ENCODE results near the gene MAGI1. TPM values are rescaled to one million over a fixed set of nuclear protein-coding genes. Genes with fewer than 3 reads are reported as not detected.

MAGI1 gene
- total RNA-seq, 2 donors from 2014 or later = 37.5 to 51.6 TPM

- no peaks in the 10 kb centered on the region for H3K9me3 ChIP-seq
- H3K27me3 ChIP-seq (replicated peaks; ENCODE audit: insufficient read depth) = no peaks in the 10 kb centered on the region
- intact Hi-C loops (cut with DNase I) = no loop called here
- no peaks in the 10 kb centered on the region for H3K36me3 ChIP-seq
- DNase-seq (ENCODE audit: low spot score) = no peak
- no peak for TF ChIP-seq CTCF (IDR thresholded peaks at IDR 0.05)
- TF ChIP-seq POLR2A (IDR thresholded peaks at IDR 0.05) = no peak
- TF ChIP-seq POLR2AphosphoS5 (IDR thresholded peaks at IDR 0.05) = no peak
- H3K4me3 ChIP-seq = no peak overlapping the region
- no peaks in the 10 kb centered on the region for H3K4me1 ChIP-seq (replicated peaks)
- no peak overlapping the region for H3K27ac ChIP-seq
- 31% methylated on average over 2 of the region's 2 CpGs for WGBS
These were observed 685.8 kb downstream of the MAGI1 start for GRCh38 chr3:65352951-65353350.

GRCh38 chr3:65351753-65352152, 687.0 kb downstream of the MAGI1 start:
- no peak for DNase-seq (ENCODE audit: low spot score)
- TF ChIP-seq POLR2A (IDR thresholded peaks at IDR 0.05) (no peak), POLR2AphosphoS5 (IDR thresholded peaks at IDR 0.05) (no peak), CTCF (IDR thresholded peaks at IDR 0.05) (no peak)
- Histone ChIP-seq H3K9me3 (no peaks in the 10 kb centered on the region), H3K4me1 (replicated peaks) (no peaks in the 10 kb centered on the region), H3K4me3 (no peak overlapping the region), H3K36me3 (no peaks in the 10 kb centered on the region), H3K27ac (no peak overlapping the region), H3K27me3 (replicated peaks; ENCODE audit: insufficient read depth) (no peaks in the 10 kb centered on the region)
- 87% methylated on average over 4 of the region's 4 CpGs for WGBS
- intact Hi-C loops (cut with DNase I) = no loop called here

GRCh38 chr3:65350801-65351476, 687.8 kb downstream of the MAGI1 start:
- Histone ChIP-seq H3K9me3 (no peaks in the 10 kb centered on the region), H3K4me3 (no peak overlapping the region), H3K36me3 (no peaks in the 10 kb centered on the region), H3K4me1 (replicated peaks) (no peaks in the 10 kb centered on the region), H3K27me3 (replicated peaks; ENCODE audit: insufficient read depth) (no peaks in the 10 kb centered on the region), H3K27ac (no peak overlapping the region)
- TF ChIP-seq POLR2AphosphoS5 (IDR thresholded peaks at IDR 0.05) (no peak), POLR2A (IDR thresholded peaks at IDR 0.05) (no peak), CTCF (IDR thresholded peaks at IDR 0.05) (no peak)
- intact Hi-C loops (cut with DNase I) = no loop called here
- DNase-seq (ENCODE audit: low spot score) = no peak
- 81% methylated on average over 5 of the region's 5 CpGs for WGBS

- Histone ChIP-seq H3K27me3 (replicated peaks; ENCODE audit: insufficient read depth) (no peaks in the 10 kb centered on the region), H3K27ac (peak overlapping the region in 1 of 2 donors; percentile 35), H3K9me3 (no peaks in the 10 kb centered on the region), H3K4me3 (no peak overlapping the region), H3K36me3 (no peaks in the 10 kb centered on the region), H3K4me1 (replicated peaks) (no peaks in the 10 kb centered on the region)
- DNase-seq (ENCODE audit: low spot score) = peak; percentile 13
- TF ChIP-seq POLR2A (IDR thresholded peaks at IDR 0.05) (no peak), CTCF (IDR thresholded peaks at IDR 0.05) (no peak), POLR2AphosphoS5 (IDR thresholded peaks at IDR 0.05) (peak; percentile 24)
- intact Hi-C loops (cut with DNase I) = no loop called here
- 30% methylated on average over 8 of the region's 8 CpGs for WGBS
These were observed 690.2 kb downstream of the MAGI1 start for GRCh38 chr3:65348398-65348995.

DNA sequence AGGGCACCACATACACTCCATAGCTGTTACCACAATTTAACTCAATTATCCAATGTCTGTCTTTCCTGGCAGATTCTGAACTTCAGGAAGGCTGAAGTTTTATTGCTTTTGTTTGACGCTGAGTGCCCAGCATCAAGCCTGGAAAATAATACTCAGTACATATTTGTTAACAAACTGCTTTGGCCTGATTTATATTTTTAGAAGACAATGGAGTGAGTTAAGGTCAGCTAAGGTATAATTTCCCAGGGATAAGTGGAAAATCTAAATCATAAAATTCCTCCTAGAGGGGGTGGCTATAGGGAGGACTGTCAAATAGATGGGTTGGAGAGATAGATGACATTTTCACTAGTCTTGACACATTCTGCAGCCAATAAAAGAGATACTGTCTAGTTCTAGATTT, 691.6 kb downstream of the MAGI1 start:
- Histone ChIP-seq H3K9me3 (no peaks in the 10 kb centered on the region), H3K4me3 (no peak overlapping the region), H3K27me3 (replicated peaks; ENCODE audit: insufficient read depth) (no peaks in the 10 kb centered on the region), H3K36me3 (no peaks in the 10 kb centered on the region), H3K4me1 (replicated peaks) (no peaks in the 10 kb centered on the region), H3K27ac (no peak overlapping the region)
- intact Hi-C loops (cut with DNase I) = no loop called here
- WGBS = 43% methylated on average over 1 of the region's 1 CpG
- DNase-seq (ENCODE audit: low spot score) = no peak
- no peak for TF ChIP-seq CTCF (IDR thresholded peaks at IDR 0.05)
- no peak for TF ChIP-seq POLR2A (IDR thresholded peaks at IDR 0.05)
- TF ChIP-seq POLR2AphosphoS5 (IDR thresholded peaks at IDR 0.05) = no peak

Measured in prostate gland (tissue), 2 donors.